Endothelial cell of umbilical vein (primary cell): ENCODE results near the gene KLHL25. TPM values are rescaled to one million over a fixed set of nuclear protein-coding genes. Genes with fewer than 3 reads are reported as not detected.

Experiments
- BruUV-seq: library from RNA; stranded (reverse); fragments of 400-500 nt; replicated peaks from 2 replicates; lab custom pipeline; 2021; lab: Mats Ljungman, UMichigan
- CTCF ChIA-PET: fragments of 300-600, 350-600 bp; sonication (Branson Sonifier 250); formaldehyde crosslinking; loops from one replicate; lab custom pipeline; 2021; ENCODE audit warnings: antibody characterized with exemption, inconsistent platforms; lab: Charles Lee
- POLR2A ChIA-PET: fragments of 300-600, 350-600 bp; sonication (Branson Sonifier 250); formaldehyde crosslinking; loops from one replicate; lab custom pipeline; 2021; ENCODE audit warnings: antibody characterized with exemption, inconsistent platforms; lab: Charles Lee
- DNase-seq: peaks from one replicate; pipeline ENCODE4 v3.0.0-alpha.2; 2011; ENCODE audit warnings: low read depth, low spot score
- FAIRE-seq: peaks from 2 replicates; lab custom pipeline; 2011; peaks lifted over from hg19 to GRCh38; lab: Jason Lieb, UNC
- H2AFZ ChIP-seq: 2 replicates; pipeline ENCODE4 v1.6.0; 2012; ENCODE audit warnings: low read depth, low read length, control low read depth, inconsistent platforms
- H3K27ac ChIP-seq: 2 replicates; pipeline ENCODE4 v1.5.1; 2011; ENCODE audit warnings: low read depth, mild to moderate bottlenecking, control low read depth, low read length, moderate library complexity; ENCODE audit not compliant: insufficient read depth
- H3K27me3 ChIP-seq, 2 experiments: 2 replicates each; pipeline versions ENCODE4 v1.6.0 to v1.6.1; 2011; ENCODE audit warnings: low read length in 2 of 2, mixed read lengths in 1 of 2; ENCODE audit not compliant: control insufficient read depth in 2 of 2, insufficient read depth in 2 of 2
- H3K36me3 ChIP-seq, 2 experiments: 2 replicates in 1 of 2; 3 replicates in 1 of 2; pipeline ENCODE4 v1.5.1; 2011; ENCODE audit warnings: low read length in 2 of 2, mild to moderate bottlenecking in 1 of 2, moderate library complexity in 1 of 2; ENCODE audit not compliant: control insufficient read depth in 2 of 2, insufficient read depth in 2 of 2; ENCODE audit errors: extremely low read depth in 1 of 2
- H3K4me1 ChIP-seq: 3 replicates; pipeline ENCODE4 v1.5.1; 2011; ENCODE audit warnings: mild to moderate bottlenecking, low read length; ENCODE audit not compliant: control insufficient read depth, insufficient read depth; ENCODE audit errors: extremely low read depth
- H3K4me2 ChIP-seq: 2 replicates; pipeline ENCODE4 v1.6.1; 2011; ENCODE audit warnings: low read length, control low read depth, mixed read lengths; ENCODE audit not compliant: insufficient read depth
- H3K4me3 ChIP-seq, 3 experiments: fragments of 200-600 bp in 1 of 3; sonication (generic), shearing (Covaris generic) in 1 of 3; replicated peaks in 1 of 3; 2 replicates each; pipeline ENCODE4 v1.5.1; 2011 to 2016; ENCODE audit warnings: control low read depth in 3 of 3, low read length in 3 of 3, mild to moderate bottlenecking in 2 of 3, inconsistent platforms in 1 of 3, low read depth in 1 of 3, moderate library complexity in 1 of 3; ENCODE audit not compliant: insufficient read depth in 1 of 3
- H3K79me2 ChIP-seq: 2 replicates; pipeline ENCODE4 v1.6.0; 2012; ENCODE audit warnings: low read length, inconsistent platforms; ENCODE audit not compliant: control insufficient read depth, insufficient read depth
- H3K9ac ChIP-seq: replicated peaks from 2 replicates; pipeline ENCODE3; 2011; ENCODE audit warnings: low read length, control low read depth; ENCODE audit not compliant: insufficient read depth; ENCODE audit errors: extremely low read depth
- H3K9me1 ChIP-seq: replicated peaks from 3 replicates; pipeline ENCODE4 v1.6.0; 2011; ENCODE audit warnings: mild to moderate bottlenecking, low read length; ENCODE audit not compliant: control insufficient read depth, insufficient read depth; ENCODE audit errors: extremely low read depth
- H3K9me3 ChIP-seq: replicated peaks from 2 replicates; pipeline ENCODE4 v1.5.1; 2012; ENCODE audit warnings: low read length, inconsistent platforms; ENCODE audit not compliant: control insufficient read depth, insufficient read depth
- H4K20me1 ChIP-seq: replicated peaks from 2 replicates; pipeline ENCODE3; 2011; ENCODE audit warnings: mild to moderate bottlenecking, low read length; ENCODE audit not compliant: control insufficient read depth, insufficient read depth; ENCODE audit errors: extremely low read depth
- EZH2 ChIP-seq: IDR thresholded peaks from 2 replicates; pipeline ENCODE4 v1.6.1; 2012; ENCODE audit warnings: borderline replicate concordance, low read depth, mild to moderate bottlenecking, moderate library complexity, low read length, inconsistent platforms; ENCODE audit not compliant: severe bottlenecking
- FOS ChIP-seq: IDR thresholded peaks from 2 replicates; pipeline ENCODE4 v1.6.1; 2011; ENCODE audit warnings: mild to moderate bottlenecking, low read length, moderate library complexity, borderline replicate concordance; ENCODE audit not compliant: insufficient read depth
- GATA2 ChIP-seq: IDR thresholded peaks from 2 replicates; pipeline ENCODE4 v1.7.0; 2011; ENCODE audit warnings: low read depth, mild to moderate bottlenecking, moderate library complexity, mixed read lengths, low read length; ENCODE audit not compliant: insufficient read length, insufficient read depth
- JUN ChIP-seq: IDR thresholded peaks from 2 replicates; pipeline ENCODE4 v1.6.1; 2011; ENCODE audit warnings: borderline replicate concordance, low read depth; ENCODE audit not compliant: insufficient read length, insufficient read depth
- MYC ChIP-seq: IDR thresholded peaks from one replicate; pipeline ENCODE4 v1.6.1; 2011; ENCODE audit warnings: mild to moderate bottlenecking, low read depth, low read length
- POLR2A ChIP-seq: IDR thresholded peaks from 2 replicates; pipeline ENCODE4 v1.6.1; 2012; ENCODE audit warnings: low read depth, mild to moderate bottlenecking, control low read depth, low read length
- POLR2AphosphoS5 ChIP-seq: IDR thresholded peaks from 2 replicates; pipeline ENCODE4 v1.6.1; 2012; ENCODE audit warnings: low read depth, mild to moderate bottlenecking, control low read depth, low read length, moderate library complexity; ENCODE audit not compliant: insufficient read depth
- dilution Hi-C: fragments of 300-500 bp; cut with MboI; formaldehyde crosslinking; loops from one replicate; pipeline ENCODE4 v1.15.0; 2019; ENCODE audit warnings: low sequenced_read_pairs; ENCODE audit not compliant: extremely low pct_ligation_motif_present
- intact Hi-C: fragments of 100-400 bp; cut with micrococcal nuclease; formaldehyde crosslinking; loops from one replicate; pipeline ENCODE4 v1.10.0; 2022
- polyA plus RNA-seq, 4 experiments: library from polyadenylated mRNA; depleted of rRNA in 3 of 4; stranded (reverse) in 3 of 4; unstranded in 1 of 4; fragments of >200 nt; gene quantifications; 2 replicates each; pipeline versions ENCODE4 v1.2.1 to v1.2.3, GENCODE V29; 2011 to 2012; ENCODE audit warnings: missing spikeins in 1 of 4
- total RNA-seq: library from RNA; stranded (reverse); gene quantifications from 2 replicates; pipeline ENCODE4 v1.2.3, GENCODE V29; 2021
- TF ChIP-seq, protein P1 (sequence below): IDR thresholded peaks from 2 replicates; pipeline ENCODE4 v1.6.1; 2011; ENCODE audit not compliant: insufficient read depth, insufficient read length
- TF ChIP-seq, protein P2 (sequence below), 2 donors: IDR thresholded peaks; 1 replicate in 1 of 2; 2 replicates in 1 of 2; pipeline ENCODE4 v1.5.1; 2011; ENCODE audit warnings: low read length in 2 of 2, mild to moderate bottlenecking in 2 of 2, moderate library complexity in 2 of 2, control low read depth in 1 of 2, inconsistent platforms in 1 of 2, low read depth in 1 of 2; ENCODE audit not compliant: insufficient read depth in 1 of 2; ENCODE audit errors: extremely low read depth in 1 of 2

The KLHL25 gene
- total and polyA plus RNA-seq, 2 donors (not counting 3 experiments of a cell fraction or from before 2014, with no cell fraction given), result 5.4 to 6.4 TPM

DNA sequence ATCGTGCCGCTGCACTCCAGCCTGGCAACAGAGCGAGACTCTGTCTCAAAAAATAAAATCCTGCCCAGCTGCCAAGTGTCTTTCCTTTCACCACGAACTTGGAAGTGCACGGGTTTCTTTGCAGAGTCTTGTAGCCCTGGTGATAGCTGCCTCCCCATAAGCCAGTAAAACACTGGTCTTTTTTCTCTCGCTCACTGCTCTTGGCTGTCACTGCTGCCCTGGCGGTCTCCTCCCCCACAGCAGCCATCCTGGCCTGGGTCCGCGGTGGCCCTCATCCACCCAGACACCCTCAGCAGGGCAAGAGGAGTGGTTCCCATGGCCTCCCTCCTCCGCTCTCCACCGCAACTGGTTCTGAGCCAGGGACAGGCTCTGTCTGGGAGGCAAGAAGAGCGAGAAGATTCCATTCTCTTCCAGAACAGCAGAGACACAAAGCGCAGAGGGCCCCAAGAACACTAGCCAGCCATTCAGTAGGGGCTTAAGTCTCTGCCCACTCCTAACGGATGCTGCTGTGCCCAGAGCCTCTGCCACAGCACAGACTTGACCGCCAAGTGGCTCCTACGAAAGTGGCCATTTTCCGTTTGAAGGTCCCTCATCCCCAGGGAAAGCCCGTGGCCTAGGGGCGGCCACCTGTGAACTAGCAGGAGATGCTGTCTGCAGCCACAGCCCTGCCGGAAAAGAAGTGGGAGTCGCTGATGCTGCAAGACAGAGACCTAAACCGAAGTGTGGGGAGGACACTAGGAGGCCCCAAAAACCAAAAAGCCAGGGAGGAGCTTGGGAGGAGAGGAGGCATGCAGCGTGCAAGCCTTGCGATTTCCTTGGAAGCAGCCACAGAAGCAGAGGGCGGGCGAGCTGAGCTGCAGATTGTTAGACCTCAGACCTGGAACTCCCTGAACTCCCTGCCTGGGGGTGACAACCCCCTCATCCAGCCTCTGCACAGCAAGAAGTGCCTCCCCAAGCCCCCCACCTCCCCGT is 44.1 kb downstream of the KLHL25 start:
- Histone ChIP-seq H3K9me1 (no peaks in the 10 kb centered on the region), H3K9me3 (no peaks in the 10 kb centered on the region), H3K36me3 (peaks cover 6 to 12% of the 10 kb centered on the region in 2 experiments), H3K27me3 (no peaks in the 10 kb centered on the region), H3K9ac (no peak overlapping the region), H3K27ac (no peak overlapping the region), H3K4me1 (no peaks in the 10 kb centered on the region), H3K4me3 (no peak overlapping the region), H3K79me2 (no peaks in the 10 kb centered on the region), H4K20me1 (no peaks in the 10 kb centered on the region), H2AFZ (no peak overlapping the region), H3K4me2 (no peak overlapping the region)
- intact Hi-C loops (no loop called here), dilution Hi-C loops (no loop called here)
- POLR2A ChIA-PET, result no interaction called here
- DNase-seq (no peak), FAIRE-seq (no peak)
- CTCF ChIA-PET, result interaction anchor here (1.5 kb wide), 1 partner anchor 90 kb away, joined by 4 read pairs; no protein-coding TSS in a partner anchor
- TF ChIP-seq POLR2A (no peak), MYC (no peak), POLR2AphosphoS5 (no peak), EZH2 (no peak), FOS (no peak), JUN (no peak), GATA2 (no peak)
- TF ChIP-seq, protein P1, sequence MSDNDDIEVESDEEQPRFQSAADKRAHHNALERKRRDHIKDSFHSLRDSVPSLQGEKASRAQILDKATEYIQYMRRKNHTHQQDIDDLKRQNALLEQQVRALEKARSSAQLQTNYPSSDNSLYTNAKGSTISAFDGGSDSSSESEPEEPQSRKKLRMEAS, result no peak
- TF ChIP-seq, protein P2, sequence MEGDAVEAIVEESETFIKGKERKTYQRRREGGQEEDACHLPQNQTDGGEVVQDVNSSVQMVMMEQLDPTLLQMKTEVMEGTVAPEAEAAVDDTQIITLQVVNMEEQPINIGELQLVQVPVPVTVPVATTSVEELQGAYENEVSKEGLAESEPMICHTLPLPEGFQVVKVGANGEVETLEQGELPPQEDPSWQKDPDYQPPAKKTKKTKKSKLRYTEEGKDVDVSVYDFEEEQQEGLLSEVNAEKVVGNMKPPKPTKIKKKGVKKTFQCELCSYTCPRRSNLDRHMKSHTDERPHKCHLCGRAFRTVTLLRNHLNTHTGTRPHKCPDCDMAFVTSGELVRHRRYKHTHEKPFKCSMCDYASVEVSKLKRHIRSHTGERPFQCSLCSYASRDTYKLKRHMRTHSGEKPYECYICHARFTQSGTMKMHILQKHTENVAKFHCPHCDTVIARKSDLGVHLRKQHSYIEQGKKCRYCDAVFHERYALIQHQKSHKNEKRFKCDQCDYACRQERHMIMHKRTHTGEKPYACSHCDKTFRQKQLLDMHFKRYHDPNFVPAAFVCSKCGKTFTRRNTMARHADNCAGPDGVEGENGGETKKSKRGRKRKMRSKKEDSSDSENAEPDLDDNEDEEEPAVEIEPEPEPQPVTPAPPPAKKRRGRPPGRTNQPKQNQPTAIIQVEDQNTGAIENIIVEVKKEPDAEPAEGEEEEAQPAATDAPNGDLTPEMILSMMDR (IDR thresholded peaks at IDR 0.05; ENCODE audit: extremely low read depth in 1 of 2, insufficient read depth in 1 of 2, low read depth in 1 of 2, low read length in 2 of 2), result no peak
- no TSS peak for BruUV-seq
